A549 (cell line): Measurements from ENCODE around the gene SOSTDC1. TPM values are rescaled to one million over a fixed set of nuclear protein-coding genes. Genes with fewer than 3 reads are reported as not detected.

Source experiments
- ATAC-seq, 2 experiments: fragments of 200-7000 bp in 1 of 2; fragments of >200 bp in 1 of 2; cut with Nextera tagmentation in 1 of 2; cut with Tn5 transposase in 1 of 2; 3 replicates each; pipeline versions ENCODE4 v1.8.0 to v1.9.1; 2018 to 2020; ENCODE audit warnings: mild to moderate bottlenecking in 1 of 2, moderate library complexity in 1 of 2
- CTCF ChIA-PET: fragments of 300-600 bp; sonication (Branson Sonifier 250); formaldehyde crosslinking; extraction: SDS; loops from one replicate; lab custom pipeline; 2021; ENCODE audit warnings: antibody characterized with exemption, inconsistent platforms; lab: Yijun Ruan, JAX
- POLR2A ChIA-PET: fragments of 350-600 bp; formaldehyde crosslinking; extraction: SDS; loops from one replicate; lab custom pipeline; 2021; ENCODE audit warnings: antibody characterized with exemption, inconsistent platforms; lab: Yijun Ruan, JAX
- DNase-seq, 2 experiments: peaks; one replicate each; pipeline versions ENCODE4 v3.0.0 to v3.0.0-alpha.2; 2011 to 2016; ENCODE audit warnings: low read depth in 1 of 2, low spot score in 1 of 2
- FAIRE-seq: peaks from 2 replicates; lab custom pipeline; 2011; peaks lifted over from hg19 to GRCh38; lab: Jason Lieb, UNC
- H3K27ac ChIP-seq, 2 experiments: fragments of >200 bp; sonication (Bioruptor Twin); formaldehyde crosslinking; 3 replicates each; pipeline ENCODE4 v1.5.1; 2016 to 2017
- H3K4me1 ChIP-seq: fragments of >200 bp; sonication (Bioruptor Twin); formaldehyde crosslinking; 3 replicates; pipeline ENCODE4 v1.6.1; 2016
- H3K4me2 ChIP-seq: fragments of >200 bp; sonication (Bioruptor Twin); formaldehyde crosslinking; 3 replicates; pipeline ENCODE4 v1.6.1; 2016
- H3K4me3 ChIP-seq: fragments of >200 bp; sonication (Bioruptor Twin); formaldehyde crosslinking; 3 replicates; pipeline ENCODE4 v1.5.1; 2016
- H3K9me3 ChIP-seq: fragments of >200 bp; sonication (Bioruptor Twin); formaldehyde crosslinking; 3 replicates; pipeline ENCODE4 v1.6.1; 2016
- BCL3 ChIP-seq: fragments of >200 bp; sonication (Bioruptor Twin); formaldehyde crosslinking; IDR thresholded peaks from 3 replicates; pipeline ENCODE4 v1.6.1; 2016
- CBX2 ChIP-seq: fragments of 200-600 bp; sonication (generic); IDR thresholded peaks from 2 replicates; pipeline ENCODE4 v1.6.1; 2016; ENCODE audit warnings: low read depth, mild to moderate bottlenecking, borderline replicate concordance
- CBX8 ChIP-seq: fragments of 200-600 bp; sonication (generic); IDR thresholded peaks from 2 replicates; pipeline ENCODE4 v1.6.1; 2016
- CHD2 ChIP-seq: fragments of 150-350 bp; IDR thresholded peaks from 2 replicates; pipeline ENCODE4 v1.6.1; 2014; ENCODE audit warnings: low read length; ENCODE audit not compliant: partially characterized antibody
- CHD4 ChIP-seq: fragments of 200-600 bp; sonication (generic); IDR thresholded peaks from 2 replicates; pipeline ENCODE4 v1.6.1; 2016; ENCODE audit warnings: antibody characterized with exemption, mild to moderate bottlenecking, borderline replicate concordance
- E2F6 ChIP-seq: IDR thresholded peaks from 2 replicates; pipeline ENCODE4 v1.6.1; 2012; ENCODE audit warnings: low read depth, borderline replicate concordance
- EHMT2 ChIP-seq: fragments of 200-600 bp; sonication (generic); IDR thresholded peaks from 2 replicates; pipeline ENCODE4 v1.6.1; 2016; ENCODE audit warnings: antibody characterized with exemption, low read depth, mild to moderate bottlenecking, moderate library complexity
- EP300 ChIP-seq, 2 experiments: fragments of >200 bp; sonication (Bioruptor Twin); formaldehyde crosslinking; IDR thresholded peaks; 2 replicates in 1 of 2; 3 replicates in 1 of 2; pipeline ENCODE4 v1.6.1; 2016 to 2017
- FOSL2 ChIP-seq, 2 experiments: fragments of 450-650 bp in 1 of 2; fragments of >200 bp in 1 of 2; sonication (Bioruptor Twin) in 1 of 2; formaldehyde crosslinking; IDR thresholded peaks; 2 replicates each; pipeline versions ENCODE4 v1.5.0 to v1.6.1; 2016 to 2020; ENCODE audit warnings: mild to moderate bottlenecking in 1 of 2, moderate library complexity in 1 of 2
- HDAC2 ChIP-seq: fragments of 200-600 bp; sonication (generic); IDR thresholded peaks from 2 replicates; pipeline ENCODE4 v1.6.1; 2016
- HMGXB4 ChIP-seq: fragments of 250-450 bp; sonication (Bioruptor Pico); IDR thresholded peaks from 2 replicates; pipeline ENCODE4 v1.5.0; 2021; ENCODE audit warnings: mild to moderate bottlenecking, moderate library complexity, borderline replicate concordance
- HOXB13 ChIP-seq: fragments of 250-450 bp; sonication (Bioruptor Pico); IDR thresholded peaks from 2 replicates; pipeline ENCODE4 v1.5.0; 2020; ENCODE audit warnings: low read depth, mild to moderate bottlenecking, moderate library complexity
- JUN ChIP-seq, 2 experiments: fragments of >200 bp; sonication (Bioruptor Twin); formaldehyde crosslinking; IDR thresholded peaks; 2 replicates in 1 of 2; 3 replicates in 1 of 2; pipeline ENCODE4 v1.6.1; 2016 to 2017
- MYC ChIP-seq: IDR thresholded peaks from 2 replicates; pipeline ENCODE4 v1.6.1; 2012; ENCODE audit warnings: mild to moderate bottlenecking, inconsistent platforms, low read length, improper control_type of control experiment, borderline replicate concordance
- NFE2L2 ChIP-seq: fragments of 150-350 bp; conservative IDR thresholded peaks from 2 replicates; pipeline ENCODE4 v1.6.1; 2014; ENCODE audit warnings: low read length
- PHF8 ChIP-seq: fragments of 200-600 bp; sonication (generic); IDR thresholded peaks from 2 replicates; pipeline ENCODE4 v1.6.1; 2016; ENCODE audit warnings: low read depth, mild to moderate bottlenecking, antibody characterized with exemption, moderate library complexity, borderline replicate concordance
- RARB ChIP-seq: fragments of 250-450 bp; sonication (Bioruptor Pico); IDR thresholded peaks from 2 replicates; pipeline ENCODE4 v1.8.0; 2021; ENCODE audit warnings: mild to moderate bottlenecking, moderate library complexity
- RNF2 ChIP-seq: fragments of 200-600 bp; sonication (generic); IDR thresholded peaks from 2 replicates; pipeline ENCODE4 v1.6.1; 2016; ENCODE audit warnings: low read depth, mild to moderate bottlenecking, antibody characterized with exemption, moderate library complexity, borderline replicate concordance
- TFCP2L1 ChIP-seq: fragments of 250-450 bp; sonication (Bioruptor Pico); IDR thresholded peaks from 2 replicates; pipeline ENCODE4 v1.5.0; 2021; ENCODE audit warnings: mild to moderate bottlenecking
- TP53 ChIP-seq: fragments of 250-450 bp; sonication (Bioruptor Pico); IDR thresholded peaks from 2 replicates; pipeline ENCODE4 v1.5.0; 2021; ENCODE audit warnings: mild to moderate bottlenecking, moderate library complexity
- USF2 ChIP-seq: fragments of 450-650 bp; IDR thresholded peaks from 2 replicates; pipeline ENCODE4 v1.6.1; 2014; ENCODE audit warnings: antibody characterized with exemption
- WGBS: methylation state at CpG from one replicate; pipeline ENCODE4 v1.1.6; 2017; ENCODE audit errors: missing lambda C conversion rate; 5-methylcytosine and 5-hydroxymethylcytosine counted together
- polyA plus RNA-seq, 4 experiments: library from polyadenylated mRNA; depleted of rRNA in 3 of 4; stranded (reverse); fragments of >200 nt; fragmentation: RNase III in 1 of 4; extraction: RNeasy Plus Mini Kit Qiagen cat#74134 plus additional on column Dnase treatment in 1 of 4; gene quantifications; 2 replicates in 3 of 4; 3 replicates in 1 of 4; pipeline ENCODE4 v1.2.3, GENCODE V29; 2011 to 2017

The SOSTDC1 gene
- polyA plus RNA-seq, 2 of the 4 experiments (the other 2 are of a cell fraction): not detected

GRCh38 chr7:16416289-16417282 lies 49.0 kb downstream of the SOSTDC1 start:
- peaks cover 5% of the 10 kb centered on the region; the same call in 2 of the 3 replicates for H3K4me1 ChIP-seq
- TF ChIP-seq NFE2L2 (peak; percentile 19; the same call in 1 of the 2 replicates), CHD4 (no peak), FOSL2 (IDR thresholded peaks at IDR 0.05) (no peak), FOSL2 (CRISPR knock-in tag; IDR thresholded peaks at IDR 0.05) (no peak), RARB (CRISPR knock-in tag) (no peak), PHF8 (no peak), E2F6 (no peak), USF2 (no peak), HMGXB4 (CRISPR knock-in tag) (no peak), TP53 (CRISPR knock-in tag) (no peak)
- ATAC-seq (no peak), FAIRE-seq (no peak), DNase-seq (no peak)
- H3K9me3 ChIP-seq: no peaks in the 10 kb centered on the region
- H3K4me3 ChIP-seq: no peak overlapping the region
- no peak overlapping the region for H3K4me2 ChIP-seq
- 52% methylated on average over 7 of the region's 7 CpGs for WGBS
- H3K27ac ChIP-seq: no peak overlapping the region
- ChIA-PET CTCF (no interaction called here), POLR2A (no interaction called here)

- ATAC-seq: no peak
- ChIA-PET CTCF (interaction anchor here (2.6 kb wide), 1 partner anchor 8 kb away, joined by 7 read pairs; the partner anchor contains the start of gene CRPPA), POLR2A (no interaction called here)
- WGBS: 70% methylated on average over 8 of the region's 8 CpGs
- DNase-seq: no peak
- H3K4me1 ChIP-seq: no peaks in the 10 kb centered on the region
- H3K9me3 ChIP-seq: no peaks in the 10 kb centered on the region
- TF ChIP-seq JUN (IDR thresholded peaks at IDR 0.05): no peak
- no peak for TF ChIP-seq HOXB13 (CRISPR knock-in tag)
- TF ChIP-seq E2F6: no peak
- TF ChIP-seq TFCP2L1: no peak
- no peak for TF ChIP-seq RARB (CRISPR knock-in tag)
- no peak for TF ChIP-seq CBX2
- TF ChIP-seq MYC: no peak
- no peak for TF ChIP-seq TP53 (CRISPR knock-in tag)
- TF ChIP-seq RNF2: no peak
- TF ChIP-seq EP300 (IDR thresholded peaks at IDR 0.05): no peak
- TF ChIP-seq BCL3: no peak
- no peak for TF ChIP-seq HDAC2
- no peak for TF ChIP-seq CBX8
- no peak for TF ChIP-seq FOSL2 (IDR thresholded peaks at IDR 0.05)
- TF ChIP-seq FOSL2 (CRISPR knock-in tag; IDR thresholded peaks at IDR 0.05): no peak
- TF ChIP-seq CHD4: no peak
- TF ChIP-seq CHD2: no peak
- no peak for TF ChIP-seq EHMT2
- H3K4me3 ChIP-seq: no peak overlapping the region
- no peak overlapping the region for H3K4me2 ChIP-seq
- no peak overlapping the region for H3K27ac ChIP-seq
- no peak for FAIRE-seq
Observed at GRCh38 chr7:16412274-16413254, 53.0 kb downstream of the SOSTDC1 start.
